Liver (tissue), 3 donors: ENCODE results near the gene CHAC1.
A peak's percentile ranks its signal among the peaks of the same experiment; 100 is the strongest.

Source experiments
- EGR1 ChIP-seq, 2 donors: IDR thresholded peaks; 2 replicates each; pipeline ENCODE4 v1.6.1; 2016 to 2018; ENCODE audit warnings: antibody characterized with exemption in 2 of 2, low read depth in 2 of 2
- JUND ChIP-seq, 2 donors: IDR thresholded peaks; 2 replicates each; pipeline ENCODE4 v1.6.1; 2016; ENCODE audit warnings: antibody characterized with exemption in 2 of 2
- RAD21 ChIP-seq, 2 donors: IDR thresholded peaks; 2 replicates each; pipeline ENCODE4 v1.6.1; 2016; ENCODE audit warnings: antibody characterized with exemption in 2 of 2, mild to moderate bottlenecking in 2 of 2
- RXRA ChIP-seq, 2 donors: IDR thresholded peaks; 2 replicates each; pipeline ENCODE4 v1.6.1; 2017 to 2018; ENCODE audit warnings: antibody characterized with exemption in 2 of 2, mild to moderate bottlenecking in 1 of 2
- TAF1 ChIP-seq: conservative IDR thresholded peaks from 2 replicates; pipeline ENCODE4 v1.6.1; 2016; ENCODE audit warnings: antibody characterized with exemption, mild to moderate bottlenecking
- YY1 ChIP-seq: IDR thresholded peaks from 2 replicates; pipeline ENCODE4 v1.6.1; 2016; ENCODE audit warnings: antibody characterized with exemption, mild to moderate bottlenecking
- TF ChIP-seq, protein P1 (sequence below): fragments of 150-350 bp; IDR thresholded peaks from 2 replicates; pipeline ENCODE4 v1.5.1; 2017; ENCODE audit warnings: improper control_type of control experiment, low read depth, low read length; ENCODE audit not compliant: missing input control
- donor health status: healthy.
- donor health status: healthy.

DNA sequence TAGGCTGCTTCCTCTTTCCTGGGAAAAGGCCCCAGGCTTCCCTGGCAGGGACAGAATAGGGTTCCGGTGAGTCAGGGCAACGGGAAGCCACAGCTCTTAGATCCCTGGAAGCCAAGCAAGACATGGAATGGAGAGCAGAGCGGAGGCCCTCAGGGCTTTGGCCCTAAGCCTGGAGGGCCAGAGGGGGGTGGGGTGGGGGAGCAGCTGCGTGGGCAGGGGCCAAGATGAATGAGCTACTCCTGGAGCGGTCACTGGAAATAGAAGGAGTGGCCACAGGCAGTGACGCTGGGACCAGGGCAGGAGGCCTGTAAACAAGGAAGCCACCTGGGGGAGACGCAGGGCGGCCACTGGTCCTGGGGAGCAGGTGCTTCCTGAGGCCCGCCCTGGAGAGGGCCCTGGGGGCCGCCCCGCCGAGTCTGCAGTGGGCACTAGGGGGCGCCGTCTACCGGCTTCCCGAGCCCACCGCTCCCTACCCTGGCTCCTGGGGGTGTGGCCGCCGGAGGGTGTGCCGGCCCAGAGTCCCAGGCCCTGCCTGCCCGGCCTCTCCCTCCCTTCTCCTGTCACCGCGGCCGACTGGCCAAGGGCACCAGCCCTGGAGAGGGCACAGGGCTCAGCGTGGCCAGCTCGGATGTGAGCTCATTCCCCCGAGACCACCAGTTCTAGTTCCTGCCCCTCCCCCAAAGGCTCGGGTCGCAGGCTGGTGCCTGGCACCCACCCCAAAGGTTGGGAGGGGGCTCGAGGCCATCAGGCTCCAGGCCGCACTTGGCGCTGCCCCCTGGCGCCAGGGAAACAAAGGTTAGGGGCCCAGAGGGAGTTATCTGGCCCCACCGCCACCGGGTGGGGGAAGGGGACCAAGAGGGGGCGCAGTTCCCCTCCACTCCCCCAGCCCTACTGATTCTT is 46.9 kb upstream of the CHAC1 start:
- TF ChIP-seq RAD21 (IDR thresholded peaks at IDR 0.05) (peak; percentile 80 to 89), RXRA (IDR thresholded peaks at IDR 0.05) (peak; percentile 9 to 43), JUND (IDR thresholded peaks at IDR 0.05) (no peak), TAF1 (no peak), YY1 (peak; percentile 48), EGR1 (IDR thresholded peaks at IDR 0.05; ENCODE audit: low read depth in 2 of 2) (peak in 1 of 2 donors; percentile 71)
- TF ChIP-seq, protein P1, sequence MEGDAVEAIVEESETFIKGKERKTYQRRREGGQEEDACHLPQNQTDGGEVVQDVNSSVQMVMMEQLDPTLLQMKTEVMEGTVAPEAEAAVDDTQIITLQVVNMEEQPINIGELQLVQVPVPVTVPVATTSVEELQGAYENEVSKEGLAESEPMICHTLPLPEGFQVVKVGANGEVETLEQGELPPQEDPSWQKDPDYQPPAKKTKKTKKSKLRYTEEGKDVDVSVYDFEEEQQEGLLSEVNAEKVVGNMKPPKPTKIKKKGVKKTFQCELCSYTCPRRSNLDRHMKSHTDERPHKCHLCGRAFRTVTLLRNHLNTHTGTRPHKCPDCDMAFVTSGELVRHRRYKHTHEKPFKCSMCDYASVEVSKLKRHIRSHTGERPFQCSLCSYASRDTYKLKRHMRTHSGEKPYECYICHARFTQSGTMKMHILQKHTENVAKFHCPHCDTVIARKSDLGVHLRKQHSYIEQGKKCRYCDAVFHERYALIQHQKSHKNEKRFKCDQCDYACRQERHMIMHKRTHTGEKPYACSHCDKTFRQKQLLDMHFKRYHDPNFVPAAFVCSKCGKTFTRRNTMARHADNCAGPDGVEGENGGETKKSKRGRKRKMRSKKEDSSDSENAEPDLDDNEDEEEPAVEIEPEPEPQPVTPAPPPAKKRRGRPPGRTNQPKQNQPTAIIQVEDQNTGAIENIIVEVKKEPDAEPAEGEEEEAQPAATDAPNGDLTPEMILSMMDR: peak; percentile 81
